GM12891 (cell line): Measurements from ENCODE around the gene NUDT21.
"Not testable (repeated sequence)": the region's sequence is repeated elsewhere in the genome, so short reads cannot be mapped to it uniquely, and the experiment has no call there.

ENCODE experiments used
- POLR2A ChIP-seq: IDR thresholded peaks from 2 replicates; pipeline ENCODE4 v1.6.1; 2011; ENCODE audit warnings: low read depth, low read length, control low read depth
- POLR2AphosphoS5 ChIP-seq: IDR thresholded peaks from 2 replicates; pipeline ENCODE4 v1.6.1; 2011; ENCODE audit warnings: low read depth, low read length, control low read depth
- POU2F2 ChIP-seq: IDR thresholded peaks from 2 replicates; pipeline ENCODE4 v1.6.1; 2011; ENCODE audit warnings: low read depth, mild to moderate bottlenecking, control low read depth, low read length, moderate library complexity

DNA sequence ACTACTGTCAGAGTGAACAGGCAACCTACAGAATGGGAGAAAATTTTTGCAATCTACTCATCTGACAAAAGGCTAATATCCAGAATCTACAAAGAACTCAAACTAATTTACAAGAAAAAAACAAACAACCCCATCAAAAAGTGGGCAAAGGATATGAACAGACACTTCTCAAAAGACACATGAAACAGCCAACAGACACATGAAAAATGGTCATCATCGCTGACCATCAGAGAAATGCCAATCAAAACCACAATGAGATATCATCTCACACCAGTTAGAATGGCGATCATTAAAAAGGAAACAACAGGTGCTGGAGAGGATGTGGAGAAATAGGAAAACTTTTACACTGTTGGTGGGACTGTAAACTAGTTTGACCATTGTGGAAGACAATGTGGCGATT, 54.4 kb downstream of the NUDT21 start:
- TF ChIP-seq POLR2AphosphoS5, POLR2A, POU2F2: not testable (repeated sequence)
